Measurements from ENCODE around the gene SCD5. TPM values are rescaled to one million over a fixed set of nuclear protein-coding genes. Genes with fewer than 3 reads are reported as not detected.

Gene SCD5
- total RNA-seq, 1 donor from 2014 or later: 57.4 TPM

DNA sequence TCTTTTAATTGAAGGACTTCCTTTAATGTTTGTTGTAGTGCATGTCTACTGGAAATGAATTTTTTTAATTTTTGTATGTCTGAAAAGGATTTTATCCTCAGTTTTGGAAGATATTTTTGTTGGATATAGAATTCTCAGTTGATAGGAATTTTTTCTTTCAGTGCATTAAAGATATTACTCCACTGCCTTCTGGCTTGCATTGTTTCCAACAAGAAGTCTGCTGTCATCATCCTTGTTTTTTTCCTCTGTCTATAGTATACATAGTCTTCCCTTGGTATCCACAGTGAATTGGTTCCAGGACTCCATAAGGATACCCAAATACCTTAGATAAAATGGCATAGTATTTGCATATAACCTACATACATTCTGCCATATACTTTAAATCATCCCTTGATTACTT lies 33.5 kb downstream of the SCD5 start:
- DNase-seq (ENCODE audit: low read depth): no peak

DNA sequence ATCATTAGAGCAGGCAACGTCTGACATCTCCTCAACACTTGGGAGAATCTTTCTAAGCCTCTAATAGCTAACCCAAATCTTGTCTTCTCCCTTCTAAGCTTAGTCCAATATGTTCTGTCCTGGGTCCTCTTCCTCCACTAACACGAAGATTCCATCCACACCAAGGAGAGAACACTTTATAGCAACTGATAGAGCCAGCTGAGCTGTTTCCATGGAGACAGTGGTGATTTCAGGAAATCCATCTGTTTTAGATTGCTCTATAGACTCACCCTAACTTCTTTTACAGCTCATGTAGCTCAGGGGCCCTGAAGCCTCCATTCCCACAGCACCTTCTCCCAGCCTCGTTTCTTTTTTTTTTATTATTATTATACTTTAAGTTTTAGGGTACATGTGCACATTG lies 37.4 kb downstream of the SCD5 start:
- DNase-seq (ENCODE audit: low read depth): no peak

DNA sequence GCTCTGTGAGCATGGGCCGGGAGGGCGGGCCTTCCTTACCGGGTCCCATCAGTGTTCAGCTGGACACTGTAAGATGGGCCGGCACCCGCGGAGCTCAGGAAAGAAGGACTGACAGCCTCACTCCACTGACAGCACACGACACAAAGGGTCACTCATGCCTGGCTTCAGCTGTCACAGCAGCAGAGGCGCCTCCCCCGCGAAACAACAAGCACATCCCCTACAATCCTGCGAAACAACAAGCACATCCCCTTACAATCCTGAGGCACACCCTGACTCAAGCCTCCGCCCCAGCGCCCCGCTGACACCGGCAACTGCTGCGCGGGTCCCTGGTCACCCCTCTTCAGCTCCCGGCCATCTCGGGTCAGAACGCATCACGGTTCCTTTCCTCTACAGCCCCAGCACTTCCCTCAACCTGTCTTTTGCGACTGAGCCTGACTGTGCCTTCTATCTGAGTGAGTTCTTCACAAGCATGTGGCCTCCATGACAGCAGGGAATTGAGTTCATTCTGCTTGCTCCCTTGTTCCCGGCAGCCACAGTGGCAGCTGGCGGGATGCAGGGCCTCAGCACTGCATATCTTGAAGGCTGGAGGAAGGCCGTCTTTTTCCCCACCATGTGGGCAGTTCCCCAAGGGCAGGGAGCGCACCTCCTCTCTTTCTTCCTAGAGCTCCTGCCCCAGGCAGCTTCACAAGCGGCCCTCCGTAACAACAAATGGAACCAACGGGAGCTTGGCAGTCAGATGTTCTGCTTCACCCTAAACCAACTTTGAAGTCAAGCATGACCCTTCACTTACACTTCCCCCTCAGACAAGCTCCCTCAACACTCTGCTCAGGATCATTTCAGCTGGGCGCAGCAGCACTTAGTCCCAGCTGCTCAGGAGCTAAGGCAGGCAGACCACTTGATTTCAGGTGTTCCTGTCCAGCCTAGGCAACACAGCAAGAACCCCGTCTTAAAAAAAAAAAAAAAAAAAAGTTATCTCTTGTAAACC lies 39.6 kb downstream of the SCD5 start:
- DNase-seq (ENCODE audit: low read depth): no peak

DNA sequence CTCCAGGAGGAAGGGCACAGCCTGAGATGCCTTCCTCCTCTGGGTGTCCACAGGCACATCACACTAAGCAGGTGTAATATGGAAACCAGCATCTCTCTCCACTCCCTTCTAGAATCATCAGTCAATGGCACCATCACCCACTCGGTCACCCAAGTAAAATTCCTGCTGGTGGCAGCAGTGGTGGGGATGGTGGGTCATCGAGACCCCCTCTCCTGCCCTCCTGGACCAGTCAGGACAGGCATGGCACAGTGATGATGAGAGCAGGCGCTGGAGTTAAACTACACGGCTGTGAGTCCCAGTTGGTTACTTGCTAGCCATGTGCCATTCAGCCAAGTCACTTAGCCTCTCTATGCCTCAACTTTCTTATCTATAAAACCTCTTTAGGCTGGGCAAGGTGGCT lies 42.5 kb downstream of the SCD5 start:
- no peak for DNase-seq (ENCODE audit: low read depth)

DNA sequence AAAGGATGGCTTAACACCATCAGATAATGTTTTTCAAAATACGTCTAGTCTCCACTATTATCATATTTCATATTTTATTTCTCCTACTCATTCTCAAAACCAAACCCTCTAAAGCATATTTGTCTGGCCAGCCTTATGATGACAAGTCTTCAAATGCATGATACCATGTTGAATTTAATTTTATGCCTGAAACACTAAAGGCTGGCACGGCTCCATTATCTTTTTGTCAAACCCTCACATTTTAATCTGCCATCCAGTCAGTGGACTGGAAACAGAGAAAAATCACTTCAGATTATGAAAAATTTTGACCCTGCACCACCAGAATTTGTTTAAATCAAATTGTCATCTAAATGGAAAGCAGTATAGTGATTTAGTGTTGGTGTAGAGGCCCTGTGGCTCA lies 42.9 kb downstream of the SCD5 start:
- no peak for DNase-seq (ENCODE audit: low read depth)

DNA sequence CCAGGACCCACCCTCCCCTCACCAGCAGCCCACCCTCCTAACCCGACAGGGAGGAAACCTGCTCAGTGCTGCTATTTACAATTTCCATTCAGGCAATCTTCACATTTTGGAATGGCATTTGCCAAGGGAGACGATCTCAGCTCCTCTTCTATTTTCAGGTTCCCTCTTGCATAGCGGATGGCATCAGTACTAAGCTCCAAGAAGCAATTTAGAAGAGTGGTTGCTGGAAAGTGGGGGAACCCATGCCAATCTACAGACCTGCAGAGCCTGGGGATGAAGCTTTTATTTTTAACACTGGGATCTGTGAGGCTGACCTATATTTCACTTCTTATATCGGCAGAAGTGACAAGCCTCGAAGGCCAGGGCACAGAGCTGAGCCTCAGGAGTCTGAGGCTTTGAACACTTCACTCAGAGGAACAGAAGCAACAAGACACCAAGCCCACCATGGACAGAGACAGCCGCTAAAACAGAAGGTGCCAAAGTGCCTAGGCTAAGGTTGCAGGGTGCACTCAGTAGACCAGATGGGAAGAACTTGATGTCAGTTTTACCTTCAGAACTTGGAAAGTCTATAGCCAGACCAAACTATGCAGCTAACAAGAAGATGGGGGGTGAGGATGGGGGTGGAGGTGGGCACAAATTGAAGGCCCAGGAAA lies 44.0 kb downstream of the SCD5 start:
- DNase-seq (ENCODE audit: low read depth): no peak

DNA sequence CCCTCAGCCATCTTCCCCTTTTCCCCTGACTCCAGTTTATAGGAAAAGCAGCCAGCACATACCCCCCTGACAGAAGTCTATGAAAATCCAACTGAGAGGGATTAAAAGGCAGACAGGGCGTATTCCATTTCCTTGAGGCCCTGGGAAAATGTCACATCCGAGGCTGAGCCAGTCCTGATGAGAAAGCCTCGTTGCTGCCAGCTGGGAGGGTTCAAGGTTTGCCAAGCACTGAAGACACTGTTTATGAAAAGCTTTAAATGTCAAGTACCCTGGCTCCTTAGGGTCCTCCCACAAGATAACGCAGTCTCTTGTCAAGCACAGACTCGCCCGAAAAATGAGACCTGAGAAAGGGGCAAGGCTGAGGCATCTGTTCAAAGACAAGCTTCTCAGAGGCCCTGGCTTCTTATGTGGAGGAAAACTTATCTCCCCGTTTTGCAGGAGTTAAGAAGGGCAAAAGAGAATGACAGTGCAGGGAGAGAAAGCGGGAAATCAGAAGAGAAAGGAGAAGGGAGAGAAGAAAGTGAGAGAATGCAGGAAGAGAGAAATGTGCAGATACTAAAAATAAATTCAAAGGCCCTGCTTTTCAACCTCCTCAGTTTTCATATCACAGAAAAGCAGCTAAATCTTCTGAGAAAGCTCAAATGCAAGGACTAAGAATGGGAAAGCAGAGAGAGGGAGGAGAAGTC lies 44.7 kb downstream of the SCD5 start:
- DNase-seq (ENCODE audit: low read depth): no peak

DNA sequence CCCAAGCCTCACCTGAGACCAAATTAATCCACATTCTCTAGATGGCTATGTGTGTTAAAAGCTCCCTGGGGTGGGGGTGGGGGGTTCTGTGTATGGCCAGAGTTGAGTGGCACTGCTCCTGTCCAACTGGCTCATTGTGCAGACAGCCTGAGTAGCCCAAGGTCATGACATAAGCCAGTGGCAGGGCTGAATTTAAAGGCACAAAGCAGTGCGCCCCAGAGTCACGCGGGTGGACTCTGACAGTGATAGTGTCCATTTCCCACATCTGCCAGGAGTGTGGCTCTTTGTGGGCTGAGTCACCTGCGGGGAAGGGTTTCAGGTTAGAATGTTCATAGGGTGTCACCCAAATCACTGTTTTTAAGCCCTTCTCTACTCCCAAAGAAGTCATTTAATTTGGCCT lies 45.4 kb downstream of the SCD5 start:
- no peak for DNase-seq (ENCODE audit: low read depth)

DNA sequence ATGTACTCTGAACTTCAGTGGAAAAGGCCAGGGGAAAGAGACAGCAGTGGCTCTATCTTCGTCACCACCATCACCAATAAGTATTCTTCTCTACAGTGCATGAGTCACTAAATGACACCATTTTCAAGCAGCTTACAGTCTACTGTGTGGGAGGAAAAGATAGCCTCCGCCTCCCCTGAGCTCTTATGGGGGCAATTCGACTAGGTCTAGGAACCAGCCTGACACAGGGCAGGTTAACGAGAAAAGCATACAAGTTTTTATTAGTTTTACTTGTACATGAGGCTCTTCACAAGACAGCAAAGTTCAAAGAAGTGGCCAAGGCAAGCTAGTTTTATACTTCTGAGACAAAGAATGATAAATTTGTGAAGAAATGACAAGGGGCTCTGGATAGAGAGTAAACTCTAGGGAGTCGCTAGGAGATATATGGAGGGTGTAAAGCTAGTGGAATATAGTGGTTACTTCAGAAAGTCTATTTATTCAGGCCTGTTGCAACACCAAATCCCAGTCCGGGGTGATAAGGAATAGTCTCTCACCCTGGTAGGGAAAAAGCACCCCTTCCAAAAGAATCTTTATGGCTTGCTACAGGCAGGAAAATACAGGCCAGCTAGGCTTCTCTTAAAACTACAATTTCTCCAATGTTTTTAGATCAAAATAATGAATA lies 49.7 kb downstream of the SCD5 start:
- DNase-seq (ENCODE audit: low read depth): no peak

DNA sequence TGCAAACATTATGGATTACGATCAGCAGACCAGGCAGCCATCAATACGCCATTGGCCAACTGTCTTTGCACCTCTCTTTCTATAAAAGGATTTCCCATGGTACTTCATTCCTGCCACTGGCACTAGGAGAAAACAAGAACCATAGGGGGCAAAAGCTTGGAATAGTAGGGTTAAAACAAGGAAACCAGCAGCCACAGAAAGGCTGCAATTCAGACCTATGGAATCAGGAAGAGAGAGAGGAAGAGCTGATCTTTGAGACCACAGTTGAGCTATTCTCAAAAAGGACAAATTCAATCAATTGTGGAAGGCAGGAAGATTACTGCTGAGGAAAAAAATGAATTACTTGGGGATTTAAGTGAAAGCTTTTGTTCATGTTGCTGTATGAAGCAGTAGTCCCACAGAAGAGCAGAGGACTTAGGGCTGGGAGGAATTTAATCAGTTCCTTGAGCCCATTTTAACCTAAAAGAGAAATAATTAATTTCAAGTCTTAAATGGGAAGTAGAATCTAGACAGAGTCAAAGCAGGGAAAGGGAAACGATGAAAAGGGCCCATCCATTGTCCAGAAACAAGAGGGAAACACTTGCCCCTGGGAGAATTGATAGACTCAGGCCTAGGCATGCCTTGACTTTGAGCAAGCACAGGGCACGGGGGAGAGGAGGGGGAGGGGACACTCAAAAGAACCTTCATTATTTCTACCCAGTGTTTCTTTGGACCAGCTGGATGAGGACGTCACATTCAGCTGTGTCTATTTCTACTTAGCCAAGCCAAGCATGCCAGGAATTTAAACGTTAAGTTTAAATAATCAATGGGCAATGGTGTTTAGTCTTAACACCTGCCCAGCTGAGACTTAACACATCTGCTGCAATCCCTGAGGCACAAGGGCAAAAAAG lies 50.7 kb downstream of the SCD5 start:
- peak; percentile 39 for DNase-seq (ENCODE audit: low read depth)

DNA sequence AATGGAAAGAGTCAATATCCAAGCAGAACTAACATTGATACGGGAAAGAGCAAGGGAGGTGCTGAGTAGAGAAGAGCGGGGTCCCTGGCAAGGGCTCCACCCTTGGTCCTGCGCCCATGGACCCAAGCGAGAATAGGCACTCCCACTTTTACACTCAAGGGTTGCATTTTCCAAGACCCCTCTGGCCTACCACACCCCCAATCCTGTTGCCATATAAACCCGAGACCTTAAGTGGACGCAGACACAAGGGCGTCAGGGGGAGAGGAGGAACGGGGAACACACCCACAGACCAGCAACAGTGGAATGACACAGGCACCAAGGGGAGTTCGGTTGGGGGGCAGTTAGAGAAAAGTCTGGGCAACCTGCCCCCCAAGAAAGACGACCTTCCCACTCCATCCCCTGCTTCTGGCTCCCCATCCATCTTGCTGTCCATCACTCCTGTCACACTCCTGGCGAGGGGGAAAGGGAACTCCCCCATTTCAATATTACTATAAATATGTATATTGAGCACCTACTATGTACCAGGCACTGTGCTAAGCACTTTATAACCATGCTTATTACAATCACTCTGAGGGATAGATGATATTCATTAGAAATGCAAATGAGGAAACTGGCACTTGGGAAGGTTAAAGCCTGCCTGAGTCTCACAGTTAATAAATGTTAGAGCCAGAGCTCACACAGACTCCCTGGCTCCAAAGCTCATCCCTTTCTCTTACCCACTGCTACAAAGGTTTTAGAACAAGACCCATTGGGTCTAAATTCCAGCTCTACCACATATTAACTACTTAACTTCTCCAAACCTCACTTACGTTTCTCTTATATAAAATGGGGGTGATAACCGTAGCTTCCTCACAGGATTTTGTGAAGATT lies 51.7 kb downstream of the SCD5 start:
- peak; percentile 79 for DNase-seq (ENCODE audit: low read depth)

DNA sequence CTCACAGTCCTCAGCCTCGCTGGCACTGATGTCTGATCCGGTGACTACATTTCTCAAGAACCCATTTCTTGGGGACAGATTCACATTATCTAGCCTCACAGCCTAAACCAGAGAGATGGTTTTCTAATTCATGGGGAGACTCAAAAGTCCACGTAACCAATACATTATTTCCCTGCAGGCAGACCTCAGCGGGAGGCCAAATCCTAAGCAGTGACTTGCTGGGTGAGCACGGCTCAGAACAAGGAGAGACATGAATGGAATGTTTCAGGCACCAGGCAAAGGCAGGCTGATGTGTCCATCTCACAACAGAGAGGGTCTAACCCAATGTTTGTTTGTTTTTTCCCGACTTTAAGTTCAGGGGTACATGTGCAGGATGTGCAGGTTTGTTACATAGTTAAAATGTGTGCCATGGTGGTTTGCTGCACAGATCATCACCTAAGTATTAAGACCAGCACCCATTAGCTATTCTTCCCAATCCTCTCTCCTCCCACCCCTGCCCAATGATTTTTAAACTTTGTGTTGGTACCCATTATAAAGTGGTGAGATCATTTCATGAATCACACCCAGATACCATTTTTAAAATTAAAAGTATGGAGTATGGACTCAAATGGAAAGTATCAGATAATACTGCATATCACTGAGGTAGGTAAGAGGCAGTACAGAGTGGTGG lies 53.3 kb downstream of the SCD5 start:
- DNase-seq (ENCODE audit: low read depth): peak; percentile 90

DNA sequence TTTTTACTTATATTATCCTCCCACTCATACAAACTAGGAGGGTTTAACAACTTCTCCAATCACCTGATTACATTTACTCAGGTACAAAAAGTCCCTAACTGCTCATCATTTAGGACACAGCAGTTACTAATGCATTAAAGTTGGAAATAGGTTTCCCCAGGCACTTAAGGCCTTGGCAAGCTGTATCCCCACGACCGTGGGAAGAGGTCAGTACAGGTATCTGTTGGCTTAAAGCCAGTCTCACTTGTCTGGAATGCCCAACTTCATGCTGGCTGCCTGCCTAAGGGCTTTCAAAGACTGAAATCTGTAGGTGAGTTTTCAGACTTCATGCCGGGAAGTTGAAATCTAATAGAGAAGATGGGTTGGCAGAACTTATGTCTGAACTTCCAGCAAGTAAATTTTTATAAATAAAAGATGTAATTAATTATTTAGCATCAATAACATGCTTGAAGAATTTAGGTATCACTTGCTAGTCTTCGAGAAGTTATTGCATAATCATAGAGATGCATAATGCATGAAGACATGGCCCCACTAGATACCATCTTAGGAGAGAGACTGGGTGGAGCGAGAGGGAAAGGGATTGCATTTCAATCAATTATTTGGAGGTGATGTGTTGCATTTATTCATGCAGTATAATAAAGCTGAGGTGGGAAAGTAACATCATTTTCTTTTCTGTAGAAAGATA lies 54.2 kb downstream of the SCD5 start:
- peak; percentile 96 for DNase-seq (ENCODE audit: low read depth)

DNA sequence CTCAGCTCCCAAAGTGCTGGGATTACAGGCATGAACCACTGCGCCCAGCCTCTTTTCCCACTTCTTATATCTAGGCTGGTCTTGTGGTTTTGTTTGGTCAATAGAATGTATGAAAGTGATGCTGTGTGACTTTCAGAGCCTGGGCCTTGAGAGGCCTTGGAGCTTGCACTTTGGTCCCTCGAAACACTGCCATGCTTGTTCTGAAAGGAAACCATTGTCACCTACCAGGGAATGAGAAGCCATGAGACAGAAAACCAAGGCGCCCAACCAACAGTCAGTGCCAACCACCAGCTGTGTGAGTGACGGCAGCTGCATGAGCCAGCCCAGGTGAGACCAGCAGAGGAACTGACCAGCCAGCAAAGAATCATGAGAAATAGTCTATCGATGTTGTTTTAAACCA lies 57.4 kb downstream of the SCD5 start:
- no peak for DNase-seq (ENCODE audit: low read depth)

DNA sequence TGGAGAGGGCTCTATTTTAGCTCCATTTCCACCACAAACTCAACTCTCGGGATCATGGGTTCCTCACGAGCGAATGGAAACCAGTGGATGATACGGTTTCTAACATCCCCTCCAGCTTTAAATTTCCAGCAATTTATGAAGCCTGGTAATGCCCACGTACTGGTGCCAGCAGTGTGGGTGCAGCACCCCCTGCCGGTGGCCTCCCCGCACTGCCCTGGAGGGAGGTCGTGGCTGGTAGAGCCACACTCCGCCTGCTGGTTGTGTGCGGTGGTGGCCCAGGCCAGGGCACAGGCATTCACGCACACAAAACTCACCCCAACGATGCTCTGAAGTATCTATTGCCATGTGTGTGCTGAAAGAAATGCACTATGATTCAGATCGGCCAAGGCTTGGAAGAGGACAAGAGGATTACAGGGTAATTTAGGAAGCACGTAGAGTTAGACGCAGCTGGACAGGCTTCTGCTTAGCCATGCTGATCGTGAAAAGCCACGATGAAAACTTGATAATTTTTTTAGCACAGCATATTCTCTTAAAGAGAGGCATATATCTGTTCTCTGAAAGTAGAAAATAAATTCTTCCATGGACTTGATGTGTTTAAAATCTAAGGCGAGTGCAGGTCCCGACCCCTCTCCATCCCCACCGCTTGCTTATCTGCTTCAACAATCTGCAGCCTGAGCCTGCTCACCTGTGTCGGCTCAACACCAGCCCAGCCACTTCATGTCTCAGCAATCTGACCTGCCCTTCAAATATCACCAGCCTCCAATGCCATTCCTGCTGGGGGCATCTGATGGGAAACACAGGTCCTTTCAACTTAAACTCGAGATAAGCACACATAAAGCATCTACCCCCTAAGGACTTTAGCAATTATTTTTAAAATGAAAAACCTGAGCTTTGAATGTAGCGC lies 59.1 kb downstream of the SCD5 start:
- DNase-seq (ENCODE audit: low read depth): peak; percentile 51

DNA sequence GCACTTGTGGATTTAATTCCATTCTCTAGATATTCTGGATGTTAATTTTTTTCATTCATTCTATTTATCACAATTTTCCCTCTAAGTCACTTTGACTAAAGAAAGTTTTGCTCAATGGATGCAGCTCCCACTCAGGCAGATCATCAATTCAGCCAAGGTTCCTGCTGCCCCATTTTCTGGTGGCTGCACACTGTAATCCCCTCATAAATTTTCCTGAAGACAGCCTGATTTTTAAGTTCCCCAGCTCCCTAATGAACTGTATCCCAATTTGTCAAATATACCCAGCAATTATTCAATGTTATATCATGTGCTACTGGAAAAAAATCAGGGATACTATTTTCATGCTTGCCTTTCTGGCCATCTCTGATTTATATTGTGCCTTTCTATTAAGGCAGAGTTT lies 61.2 kb downstream of the SCD5 start:
- no peak for DNase-seq (ENCODE audit: low read depth)

DNA sequence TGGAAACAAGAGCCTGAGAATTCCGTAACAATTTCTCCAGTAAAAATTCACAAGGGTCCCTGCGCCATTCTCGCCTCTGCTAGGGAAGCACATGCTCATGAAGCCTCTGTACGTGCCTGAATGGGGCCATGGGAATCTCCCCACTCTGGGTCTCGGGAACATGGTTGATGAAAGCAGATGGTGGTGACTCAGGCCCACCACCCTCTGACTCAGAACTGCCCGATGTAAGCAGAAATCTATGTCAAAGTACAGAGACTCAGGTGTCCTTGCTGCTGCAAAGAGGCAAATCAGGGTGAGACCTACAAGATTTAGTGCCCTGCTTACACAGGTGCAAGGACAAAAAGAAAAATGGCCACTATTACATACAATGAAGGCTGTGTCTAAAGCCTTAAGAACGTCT lies 65.0 kb downstream of the SCD5 start:
- peak; percentile 87 for DNase-seq (ENCODE audit: low read depth)

DNA sequence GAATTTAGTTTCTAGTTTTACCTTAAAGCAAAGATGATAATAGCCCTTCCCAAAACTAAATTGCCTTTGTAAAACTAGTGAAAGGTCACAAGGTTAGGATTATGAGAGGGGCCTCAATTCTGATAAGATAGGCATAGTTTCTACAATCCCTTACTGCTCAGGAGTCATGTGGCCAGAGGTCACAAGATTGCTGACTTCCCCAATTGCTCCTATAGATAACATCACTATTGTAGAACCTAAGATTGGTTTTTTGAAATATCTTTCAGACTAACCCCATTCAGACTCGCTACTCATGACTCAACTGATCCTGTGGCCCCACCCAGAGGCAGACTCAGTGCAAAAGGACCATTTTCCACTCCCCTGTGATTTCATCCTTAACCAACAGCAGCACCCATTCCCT lies 70.3 kb downstream of the SCD5 start:
- DNase-seq (ENCODE audit: low read depth): no peak

All from renal cortical epithelial cell (primary cell).